DMS114 treated with DMSO at 0.1 percent for 48 hours (cell line): Measurements from ENCODE around the gene RRP7A.
"Not testable (repeated sequence)": the region's sequence is repeated elsewhere in the genome, so short reads cannot be mapped to it uniquely, and the experiment has no call there.

Experiments used
- DNase-seq: peaks from one replicate; lab custom pipeline; 2025; ENCODE audit not compliant: unreplicated experiment; lab: John Stamatoyannopoulos, UW

The RRP7A gene

DNA sequence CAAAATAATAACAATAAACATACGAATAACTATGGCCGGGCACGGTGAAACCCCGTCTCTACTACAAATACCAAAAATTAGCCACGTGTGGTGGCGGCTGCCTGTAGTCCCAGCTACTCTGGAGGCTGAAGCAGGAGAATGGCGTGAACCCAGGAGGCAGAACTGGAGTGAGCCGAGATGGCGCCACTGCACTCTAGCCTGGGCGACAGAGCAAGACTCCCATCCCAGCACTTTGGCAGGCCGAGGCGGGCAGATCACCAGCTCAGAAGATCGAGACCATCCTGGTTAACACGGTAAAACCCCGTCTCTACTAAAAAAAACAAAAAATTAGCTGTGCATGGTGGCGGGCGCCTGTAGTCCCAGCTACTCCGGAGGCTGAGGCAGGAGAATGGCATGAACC is 17.0 kb upstream of the RRP7A start:
- not testable (repeated sequence) for DNase-seq

DNA sequence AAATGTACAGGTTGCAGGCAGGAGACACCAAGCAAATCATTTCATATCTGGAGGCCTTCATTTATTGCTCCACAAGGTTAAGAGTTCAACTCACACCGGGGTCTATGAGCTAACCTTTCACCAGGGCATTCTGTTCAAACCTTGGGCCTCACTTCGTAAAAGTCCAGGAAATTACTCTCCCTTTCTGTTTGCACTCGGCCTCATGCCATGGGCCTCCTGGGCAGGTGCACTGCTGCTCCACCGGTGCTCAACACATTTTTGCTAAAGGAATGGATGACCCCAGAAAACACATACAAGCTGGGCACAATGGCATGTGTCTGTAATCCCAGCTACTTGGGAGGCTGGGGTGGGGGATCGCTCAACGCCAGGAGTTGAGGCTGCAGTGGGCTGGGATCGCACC is 16.6 kb upstream of the RRP7A start:
- DNase-seq, result no peak

DNA sequence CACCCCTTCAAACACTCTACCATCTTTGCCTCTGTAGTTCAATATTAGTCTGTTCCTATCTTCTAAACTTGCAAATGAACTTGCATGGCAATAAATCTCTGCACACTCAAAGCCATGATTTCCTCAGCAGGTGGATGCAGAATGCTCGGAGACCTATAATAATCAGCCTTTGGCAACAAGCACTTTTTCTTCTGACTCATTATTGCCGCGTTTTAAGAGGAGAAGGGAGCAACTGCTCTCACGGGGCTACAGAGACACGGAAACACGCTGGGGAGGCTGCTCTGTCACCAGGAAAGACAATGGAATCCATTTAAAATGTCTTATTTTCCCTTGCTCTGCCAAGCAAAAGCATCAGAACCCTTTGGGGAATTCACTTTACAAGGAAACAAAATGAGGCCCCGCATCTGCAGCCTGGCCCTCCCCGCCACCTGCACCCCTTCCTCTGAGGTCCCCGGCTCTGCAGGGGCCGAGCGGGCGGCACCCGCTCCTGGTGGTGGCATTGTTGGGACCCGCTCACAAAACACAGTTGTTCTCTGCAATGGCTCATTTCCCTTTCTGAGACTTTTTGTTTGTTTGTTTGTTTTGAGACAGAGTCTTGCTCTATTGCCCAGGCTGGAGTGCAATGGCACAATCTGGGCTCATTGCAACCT is 15.6 kb upstream of the RRP7A start:
- DNase-seq, result not testable (repeated sequence)

DNA sequence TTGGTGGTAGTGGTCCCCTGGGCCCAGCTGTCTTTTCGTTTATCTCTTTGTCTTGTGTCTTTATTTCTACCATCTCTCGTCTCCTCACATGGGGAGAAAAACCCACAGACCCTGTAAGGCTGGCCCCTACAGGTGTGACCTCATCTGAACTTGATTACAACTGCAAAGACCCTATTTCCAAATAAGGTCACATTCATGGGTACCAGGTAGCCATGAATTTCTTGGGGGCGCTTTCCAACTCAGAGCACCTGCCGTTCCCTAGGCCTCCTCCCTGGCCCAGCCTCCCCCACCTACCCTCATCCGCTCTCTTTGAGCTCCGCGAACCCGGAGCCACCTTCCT is 14.0 kb upstream of the RRP7A start:
- DNase-seq, result no peak

DNA sequence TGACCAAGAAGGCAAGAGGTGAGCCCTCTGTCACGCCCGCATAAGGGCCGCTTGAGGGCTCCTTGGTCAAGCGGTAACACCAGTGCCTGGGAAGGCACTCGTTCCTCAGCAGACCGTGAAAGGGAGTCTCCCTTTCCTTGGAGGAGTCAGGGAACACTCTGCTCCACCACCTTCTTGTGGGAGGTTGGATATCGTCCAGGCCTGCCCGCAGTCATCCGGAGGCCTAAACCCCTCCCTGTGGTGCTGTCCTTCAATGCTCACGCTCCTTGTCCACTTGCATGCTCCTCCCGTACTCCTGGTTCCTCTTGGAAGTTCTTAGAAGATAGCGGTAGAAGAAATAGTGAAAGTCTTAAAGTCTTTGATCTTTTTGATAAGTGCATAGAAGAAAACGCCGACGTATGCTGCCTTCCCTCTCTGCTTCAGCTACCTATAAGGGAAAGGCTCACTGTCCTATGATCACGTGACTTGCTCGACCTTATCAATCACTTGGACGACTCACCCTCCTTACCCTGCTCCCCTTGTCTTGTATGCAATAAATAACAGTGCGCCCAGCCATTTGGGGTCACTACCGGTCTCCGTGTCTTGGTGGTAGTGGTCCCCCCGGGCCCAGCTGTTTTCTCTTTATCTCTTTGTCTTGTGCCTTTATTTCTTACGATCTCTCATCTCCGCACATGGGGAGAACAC is 11.9 kb upstream of the RRP7A start:
- not testable (repeated sequence) for DNase-seq

DNA sequence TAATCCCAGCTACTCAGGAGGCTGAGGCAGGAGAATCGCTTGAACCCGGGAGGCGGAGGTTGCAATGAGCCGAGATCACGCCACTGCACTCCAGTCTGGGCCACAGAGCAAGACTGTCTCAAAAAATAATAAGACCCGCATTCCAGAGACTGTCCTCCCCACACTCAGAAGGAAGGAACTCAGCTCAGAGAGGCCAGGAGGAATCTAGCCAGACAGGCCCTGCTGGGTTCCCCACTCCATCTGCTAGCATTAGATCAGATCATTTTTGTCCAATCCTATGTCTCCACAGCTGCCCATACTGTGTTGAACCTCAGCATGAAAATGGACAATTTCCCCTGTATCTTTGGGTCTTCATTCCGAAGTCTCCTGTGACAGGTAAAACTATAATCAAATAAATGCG is 9.8 kb upstream of the RRP7A start:
- DNase-seq, result not testable (repeated sequence)

DNA sequence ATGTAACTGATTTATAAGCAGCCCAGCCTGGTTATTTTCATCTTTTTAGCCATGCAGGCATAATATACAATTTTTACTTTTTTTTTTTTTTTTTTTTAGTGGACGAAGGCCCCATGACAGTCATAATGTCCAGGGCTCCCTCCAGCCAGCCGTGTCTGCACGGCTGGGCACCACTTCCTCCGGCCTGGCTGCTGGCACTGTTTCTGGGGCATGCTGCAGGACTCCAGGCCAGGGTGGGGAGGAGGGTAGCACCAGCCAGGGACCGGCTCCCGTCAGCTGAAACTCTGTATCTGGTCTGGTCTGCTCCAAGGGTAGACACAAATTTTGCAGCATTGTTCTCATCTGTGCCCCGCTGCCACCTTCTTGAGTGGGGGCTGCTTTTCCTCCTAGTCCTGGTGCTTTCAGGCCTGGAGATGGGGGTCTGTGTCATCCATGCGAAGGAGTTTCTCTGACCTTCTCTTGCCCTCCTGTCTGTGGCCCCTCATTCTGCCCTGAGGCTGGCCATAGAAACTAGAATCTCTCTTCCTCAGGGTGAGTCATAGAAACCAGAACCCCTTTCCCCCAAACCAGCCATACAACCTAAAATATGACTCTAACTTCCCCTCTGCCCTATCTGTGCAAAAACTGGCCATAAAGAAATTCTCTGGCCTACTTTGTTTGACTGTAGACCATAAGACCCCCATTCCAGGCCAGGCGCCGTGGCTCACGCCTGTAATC is 9.2 kb upstream of the RRP7A start:
- DNase-seq, result no peak

DNA sequence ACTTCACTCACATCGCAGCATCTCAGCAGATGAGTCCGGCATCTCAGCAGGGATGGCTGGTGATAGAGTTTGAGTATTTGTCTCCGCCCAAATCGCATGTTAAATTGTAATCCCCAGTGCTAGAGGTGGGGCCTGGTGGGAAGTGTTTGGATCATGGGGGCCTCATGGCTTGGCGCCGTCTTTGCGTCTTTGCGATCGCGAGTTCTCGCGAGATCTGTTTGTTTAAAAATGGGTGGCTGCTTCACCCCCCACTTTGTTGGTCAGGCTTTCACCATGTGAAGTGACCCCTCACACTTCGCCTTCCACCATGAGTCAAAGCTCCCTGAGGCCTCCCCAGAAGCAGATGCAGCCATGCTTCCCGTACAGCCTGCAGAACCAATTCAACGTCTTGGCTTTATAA is 3.0 kb upstream of the RRP7A start:
- no peak for DNase-seq

DNA sequence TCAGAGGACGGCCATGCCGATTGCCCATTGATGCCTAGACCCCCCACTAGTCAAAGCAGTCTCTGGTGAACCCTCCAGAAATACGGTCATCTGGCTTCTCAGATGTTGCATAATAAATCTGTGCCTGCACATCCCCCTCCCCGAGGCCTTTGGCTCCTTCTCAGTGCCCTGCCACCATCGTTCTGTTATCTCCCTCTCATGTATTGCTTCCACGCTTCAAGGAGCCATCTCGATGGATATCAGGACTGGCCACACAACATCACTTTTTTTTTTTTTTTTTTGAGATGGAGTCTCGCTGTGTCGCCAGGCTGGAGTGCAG is 1.6 kb upstream of the RRP7A start:
- DNase-seq, result no peak

DNA sequence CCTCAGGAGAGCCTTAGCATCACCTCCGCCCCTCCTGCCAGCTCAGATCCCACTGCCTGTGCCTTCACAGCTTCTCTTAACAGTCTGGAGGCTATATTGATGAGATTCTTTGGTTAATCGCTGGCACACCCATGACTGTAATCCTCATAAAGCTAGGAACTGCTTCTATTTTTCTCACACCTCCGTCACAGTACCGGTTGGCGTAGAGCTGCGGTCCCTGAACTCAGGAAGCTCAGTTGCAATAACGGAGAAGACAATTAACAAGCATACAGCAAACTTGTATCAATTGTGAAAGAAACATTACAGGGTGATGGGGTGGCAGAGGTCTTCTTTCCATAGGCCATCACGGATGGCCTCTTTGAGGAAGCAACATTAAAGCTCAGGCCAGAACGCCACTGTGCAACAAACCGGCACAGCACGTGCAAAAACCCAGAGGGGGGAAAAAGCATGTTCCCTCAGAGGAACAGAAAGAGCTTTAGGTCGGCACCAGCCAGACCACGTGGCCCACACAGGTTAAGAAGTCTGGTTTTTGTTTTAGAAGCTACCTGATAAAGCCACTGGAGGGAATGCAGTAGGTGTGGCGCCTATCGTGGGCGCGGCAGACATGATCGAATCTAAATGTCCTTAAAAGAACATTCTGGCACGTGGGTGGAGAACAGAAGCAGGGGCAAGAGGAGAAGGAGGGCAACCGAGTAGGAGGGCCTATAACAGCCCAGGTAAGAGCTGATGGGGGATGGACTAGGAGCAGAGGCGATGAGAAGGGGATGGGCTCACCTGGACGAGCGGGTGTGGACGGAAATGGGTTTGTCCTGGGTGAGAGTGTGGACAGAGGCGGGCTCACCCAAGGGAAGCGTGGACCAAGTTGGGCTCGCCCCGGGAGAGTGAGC is 715 bp downstream of the RRP7A start:
- not testable (repeated sequence) for DNase-seq

DNA sequence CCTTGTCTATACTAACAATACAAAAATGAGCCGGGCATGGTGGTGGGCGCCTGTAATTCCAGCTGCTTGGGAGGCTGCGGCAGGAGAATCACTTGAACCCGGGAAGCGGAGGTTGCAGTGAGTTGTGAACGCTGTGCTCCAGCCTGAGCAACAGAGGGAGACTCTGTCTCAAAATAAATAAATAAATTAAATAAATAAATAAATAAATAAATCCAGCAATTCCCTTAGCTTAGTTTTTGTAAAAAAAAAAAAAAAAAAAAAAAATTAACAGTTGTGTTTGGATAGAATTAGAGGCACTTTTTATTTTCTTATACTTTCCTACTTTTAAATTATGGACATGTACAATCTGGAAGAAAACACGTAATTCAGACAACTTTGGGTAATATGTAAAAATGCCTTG is 2.5 kb downstream of the RRP7A start:
- DNase-seq, result not testable (repeated sequence)

DNA sequence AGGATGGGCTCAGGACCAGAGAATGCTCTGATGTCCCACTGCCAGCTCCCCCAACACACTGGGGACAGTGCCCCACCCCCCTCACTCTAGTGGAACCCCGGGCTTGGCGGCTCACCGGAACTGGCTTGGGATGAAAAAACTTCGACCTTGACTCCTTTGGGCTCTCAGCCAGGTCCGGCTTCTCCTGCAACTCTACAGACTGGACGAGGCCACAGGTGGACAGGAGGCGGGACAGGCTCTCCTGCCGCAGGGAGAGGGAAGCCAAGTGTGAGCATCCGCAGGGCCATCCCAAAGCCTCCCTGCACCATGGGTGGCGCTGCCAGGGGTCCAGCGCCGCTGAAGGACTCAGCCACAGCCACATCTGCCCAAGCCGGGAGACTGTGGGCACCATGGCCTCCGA is 3.7 kb downstream of the RRP7A start:
- no peak for DNase-seq

DNA sequence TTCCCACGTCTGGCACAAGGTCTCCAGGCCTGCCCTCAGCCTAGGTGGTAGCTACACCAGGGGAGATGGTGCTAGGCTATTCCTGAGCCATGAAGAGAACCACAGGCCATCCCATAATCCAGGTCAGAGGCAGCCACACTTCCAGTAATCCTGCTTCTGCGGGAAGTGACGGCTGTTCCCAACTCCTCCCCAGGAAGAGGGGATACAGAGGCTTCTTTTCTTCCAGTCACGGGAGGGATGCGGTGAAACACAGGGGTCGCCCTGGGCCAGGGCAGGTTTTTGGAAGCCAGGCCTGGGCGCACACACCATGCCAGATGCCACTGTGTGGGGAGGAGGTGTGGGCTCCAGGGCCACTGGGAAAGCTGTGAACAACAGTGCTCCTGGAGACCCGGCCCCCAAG is 4.3 kb downstream of the RRP7A start:
- not testable (repeated sequence) for DNase-seq

DNA sequence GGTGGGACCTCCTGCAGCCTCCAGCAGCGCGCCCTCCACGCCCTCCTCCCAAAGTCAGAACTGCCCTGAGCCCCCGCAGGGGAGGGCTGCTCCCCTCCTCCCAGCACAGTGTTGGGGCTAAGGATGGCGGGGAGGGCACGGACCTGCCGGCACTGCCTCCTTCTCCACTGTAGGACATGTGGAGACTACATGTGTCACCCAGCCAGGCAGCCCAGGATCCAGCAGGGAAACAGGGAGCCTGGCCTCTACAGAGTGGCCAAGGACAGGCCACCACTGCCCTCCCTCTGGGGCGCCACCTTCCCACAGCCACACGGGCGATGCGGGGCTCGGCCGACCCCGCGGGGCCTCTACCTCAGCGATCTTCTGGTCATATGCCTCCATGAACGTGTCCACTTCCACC is 5.3 kb downstream of the RRP7A start:
- DNase-seq, result not testable (repeated sequence)

DNA sequence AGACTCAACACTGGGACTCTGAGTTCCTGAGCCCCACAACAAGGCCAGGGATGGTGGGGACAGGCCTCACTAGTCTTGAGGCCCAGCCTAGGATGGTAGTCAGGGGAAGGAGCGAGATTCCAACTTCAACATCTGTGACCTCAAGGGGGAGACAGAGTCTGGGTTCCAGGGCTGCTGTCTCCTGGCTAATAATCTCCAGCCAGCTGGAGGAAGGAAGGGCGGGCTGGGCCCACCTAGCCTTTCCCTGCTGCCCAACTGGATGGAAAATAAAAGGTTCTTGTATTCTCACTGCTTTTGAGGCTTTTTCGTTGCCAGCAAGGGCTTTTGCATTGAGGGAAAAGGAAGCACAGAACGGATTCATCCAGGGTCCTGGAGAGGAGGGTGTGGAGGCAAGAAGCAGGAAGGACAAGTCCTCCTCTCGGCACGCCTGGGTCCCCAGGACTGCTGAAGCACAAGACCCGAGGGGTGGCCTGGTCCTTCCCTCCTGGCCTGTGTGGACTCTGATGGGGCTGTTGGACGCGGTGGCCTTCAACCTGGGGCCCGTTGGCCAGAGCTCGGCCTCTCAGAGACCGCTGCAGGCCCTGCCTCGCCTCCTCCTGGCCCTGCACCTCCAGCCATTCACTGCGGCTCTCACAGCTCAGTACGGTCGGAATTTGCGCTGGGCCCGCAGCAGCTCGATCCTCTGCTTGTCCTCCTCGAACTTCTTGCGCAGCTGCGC is 7.2 kb downstream of the RRP7A start:
- DNase-seq, result not testable (repeated sequence)

DNA sequence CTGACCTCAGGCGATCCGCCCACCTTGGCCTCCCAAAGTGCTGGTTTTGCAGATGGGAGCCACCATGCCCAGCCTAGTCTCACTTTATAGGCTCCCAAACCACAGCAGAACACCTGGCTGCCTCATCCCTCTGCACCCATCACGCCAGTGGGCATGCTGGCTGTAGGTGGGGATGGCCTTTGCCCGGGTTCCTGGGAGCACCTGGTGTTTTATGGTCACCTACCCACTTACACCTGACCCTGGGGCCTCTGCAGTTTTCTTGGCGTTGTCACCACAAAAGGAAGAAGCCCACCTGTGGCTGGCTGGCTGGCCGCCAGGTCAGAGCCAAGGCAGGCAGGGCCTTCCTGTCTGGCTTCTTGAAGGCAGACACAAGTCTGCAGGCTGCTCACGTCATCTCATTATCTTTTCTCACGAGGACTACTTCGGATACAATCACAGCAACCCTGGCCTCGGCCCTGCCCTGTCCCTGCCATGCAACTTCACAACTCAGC is 8.2 kb downstream of the RRP7A start:
- DNase-seq, result no peak

DNA sequence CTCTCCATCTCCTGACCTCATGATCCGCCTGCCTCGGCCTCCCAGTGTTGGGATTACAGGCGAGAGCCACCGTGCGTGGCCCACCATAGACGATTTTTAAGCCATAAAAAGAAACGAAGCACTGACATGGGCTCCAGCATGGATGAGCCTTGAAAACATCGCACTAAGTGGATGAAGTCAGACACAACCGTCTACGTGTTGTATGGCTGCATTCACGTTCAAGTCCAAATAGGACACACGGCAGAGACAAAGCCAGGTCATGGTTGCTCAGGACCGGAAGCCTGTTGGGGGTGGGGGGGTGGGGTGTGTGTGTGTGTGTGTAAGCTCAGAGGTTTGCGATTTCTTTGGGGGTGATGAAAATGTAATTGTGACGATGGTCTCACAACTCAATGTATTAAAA is 10.0 kb downstream of the RRP7A start:
- DNase-seq, result no peak

DNA sequence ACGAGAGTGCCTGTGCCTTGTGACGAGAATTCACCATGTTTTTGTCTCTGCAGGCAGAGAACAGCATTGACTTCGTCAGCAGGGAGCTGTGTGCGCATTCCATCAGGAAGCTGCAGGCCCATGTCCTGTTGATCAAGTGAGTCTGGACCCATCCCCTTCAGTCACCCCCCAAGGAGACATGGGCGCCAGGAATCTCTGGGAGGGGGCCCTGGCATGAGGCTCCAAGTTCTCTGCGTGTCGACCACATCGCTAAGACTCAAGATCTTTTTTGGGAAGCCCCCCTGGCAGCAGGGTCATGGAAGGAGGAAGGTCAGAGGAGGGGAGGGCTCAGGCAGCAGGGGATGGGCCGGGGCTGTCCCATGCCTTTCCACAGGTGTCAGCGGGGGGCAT is 10.6 kb downstream of the RRP7A start:
- DNase-seq, result not testable (repeated sequence)

DNA sequence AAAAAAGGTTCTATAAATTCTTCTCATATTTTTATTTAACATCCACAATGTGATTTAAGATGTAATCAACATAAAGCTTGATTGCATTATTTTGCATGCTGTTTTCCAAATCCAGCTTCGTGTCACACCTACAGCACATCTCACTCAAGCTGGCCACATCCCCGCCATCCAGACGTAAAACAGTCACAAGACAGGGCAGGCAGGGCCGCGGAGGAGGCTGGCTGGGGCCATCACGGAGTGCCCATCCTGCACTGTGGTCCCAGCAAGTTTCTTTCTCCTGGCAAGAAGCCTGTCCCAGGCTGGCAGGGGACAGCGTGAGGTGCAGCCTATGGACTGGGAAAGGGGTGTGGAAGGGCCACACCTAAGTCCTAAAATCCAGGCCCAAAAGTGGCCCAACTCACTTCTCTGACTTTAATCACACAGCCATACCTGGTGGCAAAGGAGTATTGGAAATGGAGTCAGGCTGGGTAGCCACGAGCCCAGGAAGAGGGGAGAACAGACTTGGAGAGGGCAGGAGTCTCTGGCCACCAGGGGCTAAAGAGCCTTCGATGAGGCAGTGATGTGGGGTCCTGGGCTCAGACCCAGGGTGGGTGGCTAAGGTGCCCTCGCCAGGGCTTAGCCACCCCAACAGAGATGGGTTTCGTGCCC is 11.1 kb downstream of the RRP7A start:
- not testable (repeated sequence) for DNase-seq

DNA sequence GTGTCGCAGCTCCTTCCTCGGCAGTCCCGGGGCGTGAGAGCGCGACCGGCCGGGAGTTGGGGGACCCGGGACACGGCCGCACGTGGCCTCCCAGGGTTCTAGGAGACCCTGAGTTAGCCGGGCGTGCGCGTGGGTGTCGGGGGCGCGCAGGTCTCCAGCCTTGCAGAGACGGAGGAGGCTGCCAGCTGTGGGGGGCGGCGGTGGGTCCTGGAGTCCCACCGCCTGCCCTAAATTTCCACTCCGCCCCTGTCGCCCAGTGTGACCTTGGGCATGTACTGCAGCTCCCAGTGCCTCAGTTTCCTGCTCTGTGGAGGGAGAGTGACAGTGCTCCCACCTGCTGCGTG is 18.8 kb downstream of the RRP7A start:
- no peak for DNase-seq
